ENCODE measurements around the gene APOBEC3H. TPM values are rescaled to one million over a fixed set of nuclear protein-coding genes. Genes with fewer than 3 reads are reported as not detected.
"Not testable (repeated sequence)": the region's sequence is repeated elsewhere in the genome, so short reads cannot be mapped to it uniquely, and the experiment has no call there.

APOBEC3H gene
- total RNA-seq, 1 experiment from 2014 or later, result not detected

- H3K36me3 ChIP-seq (ENCODE audit: control insufficient read depth, insufficient read depth, low read length); H3K27me3 ChIP-seq (replicated peaks; ENCODE audit: control insufficient read depth, insufficient read depth, low read length); H3K9me3 Mint-ChIP-seq (ENCODE audit: unreplicated experiment); H3K4me1 Mint-ChIP-seq (ENCODE audit: low read depth, unreplicated experiment); H3K4me1 ChIP-seq; H3K4me3 Mint-ChIP-seq (ENCODE audit: unreplicated experiment); H3K27ac Mint-ChIP-seq (ENCODE audit: unreplicated experiment); H3K9me3 ChIP-seq; H3K4me3 ChIP-seq (ENCODE audit: low read depth, low read length); POLR2A ChIA-PET; BruUV-seq (replicated peaks); H3K36me3 Mint-ChIP-seq (ENCODE audit: insufficient read depth, unreplicated experiment); H3K27me3 Mint-ChIP-seq (ENCODE audit: insufficient read depth, unreplicated experiment); CTCF ChIA-PET; DNase-seq; intact Hi-C loops (cut with micrococcal nuclease; ENCODE audit: unreplicated experiment): not testable (repeated sequence)
These were observed 19.1 kb upstream of the APOBEC3H start for GRCh38 chr22:39077912-39078311.

GRCh38 chr22:39078329-39078728 is 18.7 kb upstream of the APOBEC3H start:
- CTCF ChIA-PET, result no interaction called here
- no peak overlapping the region for H3K4me3 Mint-ChIP-seq (ENCODE audit: unreplicated experiment)

GRCh38 chr22:39079054-39079637 is 17.9 kb upstream of the APOBEC3H start:
- DNase-seq; CTCF ChIA-PET; H3K9me3 ChIP-seq; H3K4me3 Mint-ChIP-seq (ENCODE audit: unreplicated experiment); POLR2A ChIA-PET; H3K27ac Mint-ChIP-seq (ENCODE audit: unreplicated experiment); H3K27me3 Mint-ChIP-seq (ENCODE audit: insufficient read depth, unreplicated experiment); H3K4me1 Mint-ChIP-seq (ENCODE audit: low read depth, unreplicated experiment); BruUV-seq (replicated peaks); H3K4me3 ChIP-seq (ENCODE audit: low read depth, low read length); H3K4me1 ChIP-seq; intact Hi-C loops (cut with micrococcal nuclease; ENCODE audit: unreplicated experiment); H3K27me3 ChIP-seq (replicated peaks; ENCODE audit: control insufficient read depth, insufficient read depth, low read length); H3K36me3 ChIP-seq (ENCODE audit: control insufficient read depth, insufficient read depth, low read length); H3K36me3 Mint-ChIP-seq (ENCODE audit: insufficient read depth, unreplicated experiment); H3K9me3 Mint-ChIP-seq (ENCODE audit: unreplicated experiment): not testable (repeated sequence)

More at GRCh38 chr22:39078329-39078728, 18.7 kb upstream of the APOBEC3H start:
- no peaks in the 10 kb centered on the region for H3K27me3 ChIP-seq (replicated peaks; ENCODE audit: control insufficient read depth, insufficient read depth, low read length)
- Mint-ChIP-seq H3K27ac (ENCODE audit: unreplicated experiment) (no peak overlapping the region), H3K4me1 (ENCODE audit: low read depth, unreplicated experiment) (no peaks in the 10 kb centered on the region), H3K27me3 (ENCODE audit: insufficient read depth, unreplicated experiment) (no peaks in the 10 kb centered on the region), H3K36me3 (ENCODE audit: insufficient read depth, unreplicated experiment) (no peaks in the 10 kb centered on the region), H3K9me3 (ENCODE audit: unreplicated experiment) (no peaks in the 10 kb centered on the region)
- H3K4me3 ChIP-seq (ENCODE audit: low read depth, low read length), result no peak overlapping the region
- TF ChIP-seq CTCF (IDR thresholded peaks at IDR 0.05; ENCODE audit: insufficient read depth in 1 of 2, low read depth in 1 of 2, low read length in 1 of 2, severe bottlenecking in 1 of 2, unreplicated experiment in 1 of 2), result no peak
- no peaks in the 10 kb centered on the region for H3K9me3 ChIP-seq
- no peaks in the 10 kb centered on the region for H3K36me3 ChIP-seq (ENCODE audit: control insufficient read depth, insufficient read depth, low read length)
- BruUV-seq (replicated peaks), result no TSS peak
- no peak for DNase-seq
- intact Hi-C loops (cut with micrococcal nuclease; ENCODE audit: unreplicated experiment), result no loop called here
- no peaks in the 10 kb centered on the region for H3K4me1 ChIP-seq
- POLR2A ChIA-PET, result no interaction called here

GRCh38 chr22:39080052-39080762 is 16.8 kb upstream of the APOBEC3H start:
- no peak for TF ChIP-seq CTCF (IDR thresholded peaks at IDR 0.05; ENCODE audit: insufficient read depth in 1 of 2, low read depth in 1 of 2, low read length in 1 of 2, severe bottlenecking in 1 of 2, unreplicated experiment in 1 of 2)
- no peak for DNase-seq
- CTCF ChIA-PET, result no interaction called here
- Mint-ChIP-seq H3K4me1 (ENCODE audit: low read depth, unreplicated experiment) (no peaks in the 10 kb centered on the region), H3K36me3 (ENCODE audit: insufficient read depth, unreplicated experiment) (no peaks in the 10 kb centered on the region), H3K27ac (ENCODE audit: unreplicated experiment) (no peak overlapping the region), H3K27me3 (ENCODE audit: insufficient read depth, unreplicated experiment) (no peaks in the 10 kb centered on the region), H3K9me3 (ENCODE audit: unreplicated experiment) (no peaks in the 10 kb centered on the region), H3K4me3 (ENCODE audit: unreplicated experiment) (no peak overlapping the region)
- H3K4me1 ChIP-seq, result no peaks in the 10 kb centered on the region
- no peaks in the 10 kb centered on the region for H3K36me3 ChIP-seq (ENCODE audit: control insufficient read depth, insufficient read depth, low read length)
- intact Hi-C loops (cut with micrococcal nuclease; ENCODE audit: unreplicated experiment), result no loop called here
- no peaks in the 10 kb centered on the region for H3K27me3 ChIP-seq (replicated peaks; ENCODE audit: control insufficient read depth, insufficient read depth, low read length)
- POLR2A ChIA-PET, result no interaction called here
- H3K4me3 ChIP-seq (ENCODE audit: low read depth, low read length), result no peak overlapping the region
- no TSS peak for BruUV-seq (replicated peaks)
- H3K9me3 ChIP-seq, result no peaks in the 10 kb centered on the region

All from Caco-2 (cell line).